PC-9 (cell line): Measurements from ENCODE around the gene FBXO36.

Experiments used
- CTCF ChIP-seq: fragments of 200-600 bp; sonication (generic); conservative IDR thresholded peaks from 2 replicates; pipeline ENCODE4 v1.6.1; 2017; ENCODE audit warnings: mixed run types, antibody characterized with exemption, mild to moderate bottlenecking, moderate library complexity
- EZH2 ChIP-seq: fragments of 200-600 bp; sonication (generic); IDR thresholded peaks from 2 replicates; pipeline ENCODE4 v1.8.0; 2017; ENCODE audit warnings: antibody characterized with exemption, low read depth

GRCh38 chr2:229879191-229879950 is 42.9 kb upstream of the FBXO36 start:
- TF ChIP-seq CTCF (no peak), EZH2 (no peak)
